HEK293 (cell line): ENCODE data around the gene ARHGAP26.

Experiments used
- CTCF ChIA-PET: fragments of 350-600 bp; formaldehyde crosslinking; extraction: SDS; loops from one replicate; lab custom pipeline; 2021; ENCODE audit warnings: antibody characterized with exemption; lab: Yijun Ruan, JAX
- POLR2A ChIA-PET: fragments of 300-600 bp; formaldehyde crosslinking; extraction: SDS; loops from one replicate; lab custom pipeline; 2020; ENCODE audit warnings: antibody characterized with exemption, inconsistent platforms; lab: Yijun Ruan, JAX
- H3K27ac ChIP-seq: fragments of 200-500 bp; sonication (Bioruptor generic); 2 replicates; pipeline ENCODE4 v1.5.1; 2014; ENCODE audit warnings: low read depth, low read length, control low read depth, inconsistent platforms; ENCODE audit errors: extremely low read depth
- H3K36me3 ChIP-seq, 2 experiments: fragments of 200-500 bp in 1 of 2; sonication (Bioruptor generic) in 1 of 2; 1 replicate in 1 of 2; 2 replicates in 1 of 2; pipeline ENCODE4 v1.5.1; 2014 to 2017; ENCODE audit warnings: inconsistent platforms in 2 of 2, low read length in 2 of 2; ENCODE audit not compliant: control insufficient read depth in 2 of 2, insufficient read depth in 1 of 2
- H3K4me1 ChIP-seq: fragments of 200-500 bp; sonication (Bioruptor generic); 2 replicates; pipeline ENCODE4 v1.5.1; 2014; ENCODE audit warnings: mild to moderate bottlenecking, low read length, inconsistent platforms; ENCODE audit not compliant: control insufficient read depth, insufficient read depth
- H3K4me3 ChIP-seq: 2 replicates; pipeline ENCODE4 v1.5.1; 2011; ENCODE audit warnings: low read depth, mild to moderate bottlenecking, control low read depth, low read length, moderate library complexity
- H3K9me3 ChIP-seq: fragments of 200-500 bp; sonication (Bioruptor generic); 2 replicates; pipeline ENCODE4 v1.5.1; 2014; ENCODE audit warnings: low read depth, low read length, inconsistent platforms; ENCODE audit not compliant: control insufficient read depth, insufficient read depth
- HOXA7 ChIP-seq: sonication (generic); formaldehyde crosslinking; IDR thresholded peaks from 2 replicates; pipeline ENCODE4 v1.8.1; 2022; ENCODE audit warnings: missing genetic modification reagents, borderline replicate concordance
- OSR2 ChIP-seq: fragments of 450-650 bp; formaldehyde crosslinking; IDR thresholded peaks from 2 replicates; pipeline ENCODE4 v1.5.1; 2016; ENCODE audit warnings: missing biosample characterization, missing genetic modification characterization
- PATZ1 ChIP-seq: fragments of 450-650 bp; formaldehyde crosslinking; IDR thresholded peaks from 2 replicates; pipeline ENCODE4 v1.5.1; 2016; ENCODE audit warnings: missing biosample characterization, missing genetic modification characterization
- PRDM6 ChIP-seq: fragments of 450-650 bp; formaldehyde crosslinking; IDR thresholded peaks from 2 replicates; pipeline ENCODE4 v1.5.1; 2017; ENCODE audit warnings: missing biosample characterization, missing genetic modification characterization
- SCRT2 ChIP-seq: fragments of 450-650 bp; formaldehyde crosslinking; IDR thresholded peaks from 2 replicates; pipeline ENCODE4 v1.5.1; 2016; ENCODE audit warnings: missing biosample characterization, missing genetic modification characterization
- SP7 ChIP-seq: fragments of 450-650 bp; formaldehyde crosslinking; IDR thresholded peaks from 2 replicates; pipeline ENCODE4 v1.5.1; 2016; ENCODE audit warnings: missing biosample characterization, missing genetic modification characterization
- TRIM28 ChIP-seq: IDR thresholded peaks from 2 replicates; pipeline ENCODE4 v1.6.1; 2011; ENCODE audit warnings: low read length, control low read depth, borderline replicate concordance
- ZBTB49 ChIP-seq: fragments of 450-650 bp; formaldehyde crosslinking; IDR thresholded peaks from 2 replicates; pipeline ENCODE4 v1.5.1; 2016; ENCODE audit warnings: missing biosample characterization, missing genetic modification characterization, low read depth
- ZNF138 ChIP-seq: fragments of 450-650 bp; formaldehyde crosslinking; IDR thresholded peaks from 2 replicates; pipeline ENCODE4 v1.5.1; 2016; ENCODE audit warnings: missing biosample characterization, missing genetic modification characterization, borderline replicate concordance
- ZNF140 ChIP-seq: fragments of 450-650 bp; formaldehyde crosslinking; IDR thresholded peaks from 2 replicates; pipeline ENCODE4 v1.5.1; 2016; ENCODE audit warnings: missing biosample characterization, missing genetic modification characterization
- ZNF155 ChIP-seq: fragments of 450-650 bp; formaldehyde crosslinking; IDR thresholded peaks from 2 replicates; pipeline ENCODE4 v1.5.1; 2016; ENCODE audit warnings: missing biosample characterization, missing genetic modification characterization
- ZNF174 ChIP-seq: fragments of 450-650 bp; formaldehyde crosslinking; IDR thresholded peaks from 2 replicates; pipeline ENCODE4 v1.5.0; 2017; ENCODE audit warnings: missing biosample characterization, mild to moderate bottlenecking, missing genetic modification characterization
- ZNF175 ChIP-seq: fragments of 450-650 bp; formaldehyde crosslinking; IDR thresholded peaks from 2 replicates; pipeline ENCODE4 v1.5.1; 2016; ENCODE audit warnings: missing biosample characterization, missing genetic modification characterization
- ZNF239 ChIP-seq: fragments of 450-650 bp; formaldehyde crosslinking; IDR thresholded peaks from 2 replicates; pipeline ENCODE4 v1.5.1; 2016; ENCODE audit warnings: missing biosample characterization, missing genetic modification characterization
- ZNF302 ChIP-seq: fragments of 450-650 bp; formaldehyde crosslinking; IDR thresholded peaks from 2 replicates; pipeline ENCODE4 v1.5.1; 2016; ENCODE audit warnings: missing biosample characterization, missing genetic modification characterization, low read depth
- ZNF366 ChIP-seq: fragments of 450-650 bp; formaldehyde crosslinking; conservative IDR thresholded peaks from 2 replicates; pipeline ENCODE4 v1.5.1; 2016; ENCODE audit warnings: missing biosample characterization, missing genetic modification characterization
- ZNF416 ChIP-seq: fragments of 450-650 bp; formaldehyde crosslinking; IDR thresholded peaks from 2 replicates; pipeline ENCODE4 v1.5.1; 2016; ENCODE audit warnings: missing biosample characterization, missing genetic modification characterization
- ZNF530 ChIP-seq: fragments of 450-650 bp; formaldehyde crosslinking; IDR thresholded peaks from 2 replicates; pipeline ENCODE4 v1.5.1; 2016; ENCODE audit warnings: low read depth, missing biosample characterization, missing genetic modification characterization
- ZNF548 ChIP-seq: fragments of 450-650 bp; formaldehyde crosslinking; IDR thresholded peaks from 2 replicates; pipeline ENCODE4 v1.5.1; 2016; ENCODE audit warnings: missing biosample characterization, missing genetic modification characterization
- ZNF600 ChIP-seq: fragments of 450-650 bp; formaldehyde crosslinking; IDR thresholded peaks from 2 replicates; pipeline ENCODE4 v1.5.1; 2016; ENCODE audit warnings: missing biosample characterization, missing genetic modification characterization
- ZNF624 ChIP-seq: fragments of 450-650 bp; formaldehyde crosslinking; IDR thresholded peaks from 2 replicates; pipeline ENCODE4 v1.5.1; 2017; ENCODE audit warnings: missing biosample characterization, missing genetic modification characterization
- ZNF660 ChIP-seq: fragments of 450-650 bp; IDR thresholded peaks from 2 replicates; pipeline ENCODE4 v1.5.1; 2018; ENCODE audit warnings: missing biosample characterization, mild to moderate bottlenecking, missing genetic modification characterization

ARHGAP26 gene

DNA sequence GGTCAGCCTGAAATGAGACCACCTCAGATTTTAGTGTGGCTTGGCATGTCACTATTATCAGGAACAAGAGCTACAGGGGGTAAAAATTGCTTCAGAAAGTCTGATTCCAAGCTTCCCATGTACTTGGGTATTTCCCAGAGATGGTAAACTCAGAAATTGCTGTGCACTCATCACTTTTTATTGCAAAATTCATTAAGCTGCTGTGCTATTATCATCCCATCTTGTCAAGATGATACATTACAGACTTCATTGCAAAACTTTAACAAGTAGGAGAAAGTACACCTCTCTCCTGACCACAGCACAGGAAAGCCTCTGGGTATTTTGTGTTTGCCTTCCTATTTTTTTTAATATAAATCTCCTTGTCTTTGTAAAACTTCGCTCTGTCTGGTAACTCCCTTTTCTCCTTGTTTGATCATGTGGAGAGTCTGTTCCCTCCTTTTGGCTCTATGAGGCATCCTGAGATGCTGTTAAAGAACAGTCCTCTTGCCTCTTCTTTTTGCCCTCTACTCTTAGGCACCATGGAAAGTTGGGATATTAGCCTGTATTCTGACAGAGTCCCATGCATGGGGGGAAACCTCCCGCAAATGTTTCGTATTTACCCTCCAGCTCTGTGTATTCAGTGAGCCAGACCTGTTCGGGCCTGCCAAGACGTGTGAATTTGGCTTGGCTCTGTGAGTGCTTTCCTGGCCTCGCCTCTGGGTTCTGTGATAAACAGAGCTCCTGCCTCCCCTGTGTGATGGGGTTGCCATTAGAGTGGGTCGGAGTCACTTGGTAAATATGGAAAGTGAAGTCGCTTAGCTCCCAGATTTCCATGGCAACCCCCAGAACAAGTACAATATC is 372.6 kb downstream of the ARHGAP26 start (continued):
- TF ChIP-seq PRDM6 (tag by site-specific recombination) = peak; percentile 94
- TF ChIP-seq ZNF155 (tag by site-specific recombination) = no peak
- TF ChIP-seq OSR2 (tag by site-specific recombination) = peak; percentile 78
- no peak for TF ChIP-seq PATZ1 (tag by site-specific recombination)
- no peak for TF ChIP-seq ZNF140 (tag by site-specific recombination)
- no peak for TF ChIP-seq ZNF530 (tag by site-specific recombination)
- TF ChIP-seq HOXA7 (CRISPR knock-in tag) = no peak
- TF ChIP-seq ZBTB49 (tag by site-specific recombination) = no peak
- TF ChIP-seq ZNF138 (tag by site-specific recombination) = no peak
- no peak for TF ChIP-seq ZNF624
- no peak for TF ChIP-seq ZNF175 (tag by site-specific recombination)
- no peak for TF ChIP-seq ZNF660 (tag by site-specific recombination)
- peak; percentile 45; the same call in 1 of the 2 replicates for TF ChIP-seq ZNF600 (tag by site-specific recombination)
- no peak for TF ChIP-seq ZNF548 (tag by site-specific recombination)
- no peak for TF ChIP-seq SCRT2 (tag by site-specific recombination)

- TF ChIP-seq SP7 (peak; percentile 69), TRIM28 (no peak), ZNF174 (tag by site-specific recombination) (no peak), ZNF302 (no peak), ZNF416 (tag by site-specific recombination) (no peak), ZNF366 (no peak), ZNF239 (tag by site-specific recombination) (no peak)
- H3K4me1 ChIP-seq = peaks cover 11% of the 10 kb centered on the region
- H3K27ac ChIP-seq = no peak overlapping the region
- POLR2A ChIA-PET = no interaction called here
- no peaks in the 10 kb centered on the region for H3K9me3 ChIP-seq
- H3K36me3 ChIP-seq = no peaks in the 10 kb centered on the region
- CTCF ChIA-PET = interaction anchor here (1.8 kb wide), 1 partner anchor 11 kb away, joined by 4 read pairs; no protein-coding TSS in a partner anchor
- H3K4me3 ChIP-seq = no peak overlapping the region
Observed at GRCh38 chr5:143143973-143144372, 373.8 kb downstream of the ARHGAP26 start.
